Breast epithelium (tissue), 4 donors: Measurements from ENCODE around the gene ASCC1. TPM values are rescaled to one million over a fixed set of nuclear protein-coding genes. Genes with fewer than 3 reads are reported as not detected.

Experiments
- DNase-seq, 2 donors: peaks; one replicate each; pipeline ENCODE4 v3.0.0-alpha.2; 2019; ENCODE audit warnings: low spot score in 2 of 2
- H3K27ac ChIP-seq, 2 donors: fragments of 200-600 bp; sonication (generic) in 1 of 2; one replicate each; pipeline ENCODE4 v1.5.1; 2016 to 2019; ENCODE audit warnings: mild to moderate bottlenecking in 1 of 2
- H3K27me3 ChIP-seq, 2 donors: fragments of 200-600 bp; sonication (generic) in 1 of 2; one replicate each; pipeline versions ENCODE4 v1.5.1 to v1.6.0; 2017 to 2019; ENCODE audit warnings: control low read depth in 1 of 2, mild to moderate bottlenecking in 1 of 2
- H3K36me3 ChIP-seq: fragments of 200-600 bp; one replicate; pipeline ENCODE4 v1.5.1; 2019
- H3K4me1 ChIP-seq, 2 donors: fragments of 200-600 bp; sonication (generic); one replicate each; pipeline ENCODE4 v1.5.1; 2016 to 2019; ENCODE audit warnings: control low read depth in 1 of 2
- H3K4me3 ChIP-seq, 3 donors: fragments of 200-600 bp; sonication (generic); 1 replicate in 2 of 3; 2 replicates in 1 of 3; pipeline ENCODE4 v1.5.1; 2016 to 2019; ENCODE audit warnings: mild to moderate bottlenecking in 3 of 3, moderate library complexity in 2 of 3
- H3K9me3 ChIP-seq, 2 donors: fragments of 200-600 bp; sonication (generic) in 1 of 2; one replicate each; pipeline ENCODE4 v1.5.1; 2016 to 2019; ENCODE audit warnings: control low read depth in 1 of 2
- CTCF ChIP-seq, 3 donors: fragments of 450-650 bp; IDR thresholded peaks; one replicate each; pipeline ENCODE4 v1.5.1; 2016 to 2017; ENCODE audit warnings: antibody characterized with exemption in 3 of 3, mild to moderate bottlenecking in 3 of 3, moderate library complexity in 3 of 3
- POLR2A ChIP-seq: fragments of 450-650 bp; IDR thresholded peaks from one replicate; pipeline ENCODE4 v1.6.1; 2016; ENCODE audit warnings: antibody characterized with exemption, mild to moderate bottlenecking, moderate library complexity
- POLR2AphosphoS5 ChIP-seq, 3 donors: sonication (generic); formaldehyde crosslinking; IDR thresholded peaks; one replicate each; pipeline ENCODE4 v1.6.1; 2017; ENCODE audit warnings: antibody characterized with exemption in 3 of 3
- intact Hi-C: fragments of 100-400 bp; cut with DNase I; formaldehyde crosslinking; loops from one replicate; pipeline ENCODE4 v1.15.1; 2023; ENCODE audit warnings: low total_unique reads
- total RNA-seq, 3 donors: library from RNA; depleted of rRNA; stranded (reverse); fragments of >200 nt; gene quantifications; one replicate each; pipeline ENCODE4 v1.1.0, GENCODE V29; 2016

ASCC1 gene
- total RNA-seq, 3 donors from 2014 or later = 28.5 to 42.9 (median 29.6) TPM

- Histone ChIP-seq H3K36me3 (no peaks in the 10 kb centered on the region), H3K27ac (no peak overlapping the region), H3K27me3 (no peaks in the 10 kb centered on the region), H3K4me3 (no peak overlapping the region), H3K9me3 (no peaks in the 10 kb centered on the region), H3K4me1 (no peaks in the 10 kb centered on the region)
- no peak for DNase-seq
- TF ChIP-seq POLR2AphosphoS5 (IDR thresholded peaks at IDR 0.05) (no peak), POLR2A (no peak), CTCF (IDR thresholded peaks at IDR 0.05) (no peak)
- intact Hi-C loops = loop anchor here (10.0 kb wide), 1 partner anchor 276 kb away; no protein-coding TSS in a partner anchor
These were observed 156.9 kb downstream of the ASCC1 start for GRCh38 chr10:72058989-72059842.

DNA sequence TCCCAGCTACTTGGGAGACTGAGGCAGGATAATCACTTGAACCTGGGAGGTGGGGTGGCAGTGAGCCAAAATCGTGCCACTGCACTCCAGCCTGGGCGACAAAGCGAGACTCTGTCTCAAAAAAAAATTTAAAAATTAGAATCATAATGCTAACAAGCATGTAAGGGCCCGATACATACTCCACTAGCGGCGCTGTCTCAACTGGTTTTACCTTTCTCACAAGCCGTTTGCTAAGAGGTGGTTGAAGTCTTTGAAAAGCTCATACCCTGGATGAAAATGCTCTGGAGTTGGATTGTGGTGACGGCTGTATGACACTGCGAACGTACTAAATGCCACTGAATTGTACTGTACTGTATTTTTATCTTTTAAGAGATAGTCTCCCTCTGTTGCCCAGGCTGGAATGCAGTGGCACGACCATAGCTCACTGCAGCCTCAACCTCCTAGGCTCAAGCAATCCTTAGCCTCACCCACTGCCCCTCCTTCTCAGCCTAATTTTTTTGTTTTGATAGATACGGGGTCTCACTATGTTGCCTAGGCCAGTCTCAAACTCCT is 157.7 kb downstream of the ASCC1 start:
- Histone ChIP-seq H3K4me3 (no peak overlapping the region), H3K27ac (no peak overlapping the region), H3K9me3 (no peaks in the 10 kb centered on the region), H3K27me3 (no peaks in the 10 kb centered on the region), H3K36me3 (no peaks in the 10 kb centered on the region), H3K4me1 (no peaks in the 10 kb centered on the region)
- DNase-seq = no peak
- intact Hi-C loops = loop anchor here (10.0 kb wide), 1 partner anchor 276 kb away; no protein-coding TSS in a partner anchor
- no peak for TF ChIP-seq POLR2A

GRCh38 chr10:72056932-72057751 is 158.9 kb downstream of the ASCC1 start:
- H3K36me3 ChIP-seq = no peaks in the 10 kb centered on the region
- H3K27ac ChIP-seq = peak overlapping the region; percentile 73 to 75
- peak overlapping the region in 1 of 3 donors; percentile 17 for H3K4me3 ChIP-seq
- no peaks in the 10 kb centered on the region for H3K9me3 ChIP-seq
- intact Hi-C loops = loop anchor here (10.0 kb wide), 1 partner anchor 278 kb away; no protein-coding TSS in a partner anchor
- H3K27me3 ChIP-seq = no peaks in the 10 kb centered on the region
- DNase-seq = peak in 1 of 2 donors; percentile 83
- TF ChIP-seq POLR2A (no peak), CTCF (IDR thresholded peaks at IDR 0.05) (no peak), POLR2AphosphoS5 (IDR thresholded peaks at IDR 0.05) (no peak)
- no peaks in the 10 kb centered on the region for H3K4me1 ChIP-seq

DNA sequence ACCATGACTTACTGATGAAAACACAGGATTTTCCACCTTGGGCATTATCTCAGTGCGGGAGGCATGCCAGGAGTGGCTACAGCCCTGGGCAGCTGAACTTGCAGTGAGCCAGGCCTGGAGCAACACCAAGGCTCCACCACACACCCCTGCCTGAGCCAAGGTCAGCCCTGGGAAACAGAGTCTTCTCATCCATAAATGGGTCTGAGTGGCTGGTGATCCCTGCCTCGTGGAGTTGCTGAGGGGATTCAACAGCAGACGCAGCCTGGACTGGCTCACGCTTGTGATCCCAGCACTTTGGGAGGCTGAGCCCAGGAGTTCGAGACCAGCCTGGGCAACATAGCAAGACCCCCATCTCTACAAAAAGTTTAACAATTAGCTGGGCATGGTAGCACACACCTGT is 160.0 kb downstream of the ASCC1 start:
- DNase-seq = no peak
- Histone ChIP-seq H3K4me3 (no peak overlapping the region), H3K27ac (no peak overlapping the region), H3K9me3 (no peaks in the 10 kb centered on the region), H3K27me3 (no peaks in the 10 kb centered on the region), H3K36me3 (no peaks in the 10 kb centered on the region), H3K4me1 (no peaks in the 10 kb centered on the region)
- TF ChIP-seq CTCF (IDR thresholded peaks at IDR 0.05) (no peak), POLR2AphosphoS5 (IDR thresholded peaks at IDR 0.05) (no peak), POLR2A (no peak)
- intact Hi-C loops = loop anchor here (10.0 kb wide), 1 partner anchor 279 kb away; no protein-coding TSS in a partner anchor

- no peak for DNase-seq
- intact Hi-C loops = loop anchor here (10.0 kb wide), 1 partner anchor 281 kb away; no protein-coding TSS in a partner anchor
- Histone ChIP-seq H3K4me1 (no peaks in the 10 kb centered on the region), H3K27me3 (no peaks in the 10 kb centered on the region), H3K4me3 (no peak overlapping the region), H3K9me3 (no peaks in the 10 kb centered on the region), H3K27ac (no peak overlapping the region), H3K36me3 (no peaks in the 10 kb centered on the region)
- TF ChIP-seq CTCF (IDR thresholded peaks at IDR 0.05) (no peak), POLR2A (no peak), POLR2AphosphoS5 (IDR thresholded peaks at IDR 0.05) (no peak)
These were observed 162.4 kb downstream of the ASCC1 start for GRCh38 chr10:72053690-72054089.
